ENCODE data around the gene SLC6A12. TPM values are rescaled to one million over a fixed set of nuclear protein-coding genes. Genes with fewer than 3 reads are reported as not detected.

The SLC6A12 gene
- 0.70 and 0.92 TPM in 2 replicates for total RNA-seq

GRCh38 chr12:214003-214741, at the start of gene SLC6A12:
TSS of gene SLC6A12 (minus strand) at chr12:214157. CDS start at chr12:209986, 4,171 bp downstream.
- no peak for DNase-seq (ENCODE audit: extremely low read depth, low read depth, low spot score)

DNA sequence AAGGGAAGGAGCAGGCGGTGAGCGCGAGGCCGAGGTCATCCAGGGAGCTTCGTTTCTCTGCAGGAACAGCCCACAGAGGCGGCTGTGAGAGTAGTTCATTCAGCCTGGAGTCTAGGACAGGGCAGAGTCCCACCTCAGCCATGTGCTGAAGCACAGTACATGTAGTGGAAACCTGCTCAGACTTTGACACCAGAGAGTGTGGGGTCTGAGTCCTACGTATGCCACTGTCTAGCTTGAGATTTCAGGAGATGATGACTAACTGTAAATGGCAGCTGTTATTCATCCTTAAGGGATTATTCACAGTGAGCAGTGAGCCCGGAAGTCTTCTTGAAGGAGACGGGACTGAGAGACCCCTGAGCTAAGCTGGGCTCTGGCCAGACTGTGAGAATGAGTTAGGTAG, 49.6 kb upstream of the SLC6A12 start:
- DNase-seq (ENCODE audit: extremely low read depth, low read depth, low spot score), result no peak

DNA sequence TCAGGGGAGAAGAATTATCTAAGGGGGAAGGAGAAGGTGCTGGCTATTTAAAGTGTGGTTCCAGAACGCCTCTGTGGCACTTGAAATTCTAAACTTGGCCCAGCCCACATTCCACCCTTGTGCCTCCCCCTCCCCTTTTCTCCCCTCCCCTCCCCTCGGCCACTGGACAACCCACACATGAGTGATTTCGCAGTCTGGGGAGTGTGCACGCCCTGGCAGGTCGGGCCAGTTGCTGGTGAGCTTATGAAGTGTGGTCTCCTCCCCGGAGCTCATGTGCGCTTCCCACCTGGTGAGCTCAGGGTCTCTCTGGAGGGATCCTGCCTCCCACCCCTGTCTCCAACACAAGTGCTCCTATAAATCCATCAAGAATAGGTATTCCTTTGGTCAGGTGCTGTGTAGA, 48.9 kb upstream of the SLC6A12 start, which contains the start of gene SLC6A13:
TSS of gene SLC6A13 (minus strand) at position 20 of the 400 bp plus-strand sequence. CDS start 2,784 bp downstream, outside the sequence.
- no peak for DNase-seq (ENCODE audit: extremely low read depth, low read depth, low spot score)

- no peak for DNase-seq (ENCODE audit: extremely low read depth, low read depth, low spot score)
Measured at GRCh38 chr12:262113-262512, 48.2 kb upstream of the SLC6A12 start.

DNA sequence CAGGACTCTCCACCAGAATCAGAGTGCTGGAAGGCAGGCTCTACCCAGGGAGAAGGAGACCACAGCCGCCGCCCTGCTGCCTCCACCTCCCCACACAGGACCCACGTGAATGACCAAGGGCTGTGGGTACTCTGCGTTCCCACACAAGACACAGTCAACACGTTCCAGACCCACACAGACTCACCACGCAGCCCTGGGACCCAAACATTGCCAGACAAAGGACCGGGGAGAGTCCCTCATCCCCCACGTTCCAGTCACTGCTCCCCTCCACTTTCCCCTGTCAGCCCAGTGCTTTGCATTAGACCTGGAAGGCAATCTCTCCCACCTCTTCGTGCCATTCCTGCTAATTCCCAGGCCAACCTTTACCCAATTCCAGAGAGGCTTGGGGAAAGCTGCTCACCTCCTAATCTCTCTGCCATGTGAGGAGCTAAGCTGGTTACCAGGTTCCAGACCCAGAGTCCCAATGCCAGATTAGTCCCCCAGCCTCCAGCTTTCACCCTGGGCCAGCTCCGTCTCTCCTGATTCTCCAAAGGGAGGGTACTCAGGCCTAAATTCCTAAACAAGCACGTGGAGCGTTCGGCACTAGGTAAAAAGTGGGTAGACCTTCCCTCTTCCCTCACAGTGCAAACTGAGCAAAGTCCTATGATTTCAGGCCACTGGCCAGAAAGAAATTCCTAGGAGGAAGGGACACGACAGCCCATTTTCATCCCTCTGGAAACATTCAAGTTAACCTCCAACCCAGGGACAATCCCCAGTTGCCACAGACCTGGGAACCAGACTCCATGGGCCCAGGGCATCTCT, 43.8 kb upstream of the SLC6A12 start:
- DNase-seq (ENCODE audit: extremely low read depth, low read depth, low spot score), result no peak

GRCh38 chr12:256958-257357, 43.0 kb upstream of the SLC6A12 start:
- no peak for DNase-seq (ENCODE audit: extremely low read depth, low read depth, low spot score)

GRCh38 chr12:256225-256624, 42.3 kb upstream of the SLC6A12 start:
- no peak for DNase-seq (ENCODE audit: extremely low read depth, low read depth, low spot score)

GRCh38 chr12:254912-255311, 41.0 kb upstream of the SLC6A12 start:
- no peak for DNase-seq (ENCODE audit: extremely low read depth, low read depth, low spot score)

GRCh38 chr12:254039-254438, 40.1 kb upstream of the SLC6A12 start:
- DNase-seq (ENCODE audit: extremely low read depth, low read depth, low spot score), result no peak

- DNase-seq (ENCODE audit: extremely low read depth, low read depth, low spot score), result no peak
Measured at GRCh38 chr12:253116-253831, 39.3 kb upstream of the SLC6A12 start.

DNA sequence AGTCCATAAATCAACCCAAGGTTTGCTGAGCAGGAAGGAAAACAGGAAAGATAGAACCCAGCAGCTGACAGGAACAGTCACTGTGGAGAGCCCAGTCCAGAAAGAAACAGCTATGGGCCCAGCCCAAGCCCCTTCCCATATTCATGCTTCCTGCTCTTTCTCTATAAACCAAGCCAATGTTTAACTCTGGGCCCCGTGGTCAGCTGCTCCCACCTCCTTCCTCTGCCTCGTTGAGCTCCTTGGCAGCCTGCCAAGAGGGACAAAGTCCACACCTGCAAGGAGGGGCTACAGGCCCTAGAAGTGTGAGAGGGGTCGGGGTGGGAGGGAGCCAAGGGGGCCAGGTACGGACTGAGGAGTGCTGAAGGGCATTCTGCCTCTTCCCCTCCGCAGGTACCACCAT, 38.7 kb upstream of the SLC6A12 start:
- no peak for DNase-seq (ENCODE audit: extremely low read depth, low read depth, low spot score)

DNA sequence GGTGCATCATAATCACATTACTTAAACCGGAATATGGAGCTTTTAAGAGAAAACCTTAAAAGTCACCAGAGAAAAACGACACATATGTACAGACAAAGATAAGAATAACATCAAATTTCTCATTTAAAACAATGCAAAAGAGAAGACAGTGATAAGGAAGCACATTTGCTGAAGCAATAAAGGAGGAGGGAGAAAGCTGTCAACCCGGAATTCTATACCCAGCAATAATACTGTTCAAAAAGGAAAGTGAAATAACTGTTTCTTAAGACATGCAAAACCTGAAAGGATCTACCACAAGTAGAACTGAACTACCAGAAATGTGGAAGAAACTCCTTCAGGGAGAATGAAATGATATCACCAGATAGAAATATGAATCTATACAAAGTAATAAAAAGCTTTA, 33.3 kb upstream of the SLC6A12 start:
- no peak for DNase-seq (ENCODE audit: extremely low read depth, low read depth, low spot score)

DNA sequence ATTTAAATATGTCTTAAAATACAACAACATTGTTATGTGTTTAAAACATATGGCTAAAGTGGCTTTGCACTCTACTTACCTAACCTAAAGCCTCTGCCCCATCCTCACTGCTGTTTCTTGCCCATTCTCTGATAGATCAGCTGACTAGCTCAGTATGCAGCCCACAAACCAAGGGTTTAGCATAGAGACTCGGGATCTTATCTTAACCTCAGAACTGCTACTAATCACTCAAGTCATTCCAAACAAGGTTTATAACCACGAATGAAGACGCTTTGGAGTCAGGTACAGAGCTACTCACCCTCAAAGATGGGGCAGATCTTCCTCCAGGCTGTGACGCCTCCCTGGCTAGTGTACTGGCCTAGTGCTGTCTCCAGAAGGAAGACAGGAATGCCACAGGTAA, 29.4 kb upstream of the SLC6A12 start:
- DNase-seq (ENCODE audit: extremely low read depth, low read depth, low spot score), result no peak

DNA sequence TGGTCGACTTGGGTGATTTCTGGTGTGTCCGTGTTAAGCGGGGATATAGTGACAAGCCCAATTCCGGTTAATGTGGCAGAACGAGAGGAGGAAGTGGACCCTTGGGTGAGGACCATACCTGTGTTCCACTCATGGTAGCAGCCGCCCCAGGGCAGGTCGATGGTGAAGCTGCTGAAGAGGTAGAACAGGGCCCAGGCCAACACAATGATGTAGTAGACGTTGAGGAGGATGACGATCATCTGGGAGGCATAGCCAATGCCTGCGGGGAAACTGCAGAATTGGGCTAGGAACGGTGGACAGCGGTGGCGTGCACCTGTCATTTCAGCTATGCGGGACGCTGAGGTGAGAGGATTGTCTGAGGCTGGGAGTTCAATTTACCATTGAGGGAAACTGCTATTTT, 28.5 kb upstream of the SLC6A12 start:
- no peak for DNase-seq (ENCODE audit: extremely low read depth, low read depth, low spot score)

DNA sequence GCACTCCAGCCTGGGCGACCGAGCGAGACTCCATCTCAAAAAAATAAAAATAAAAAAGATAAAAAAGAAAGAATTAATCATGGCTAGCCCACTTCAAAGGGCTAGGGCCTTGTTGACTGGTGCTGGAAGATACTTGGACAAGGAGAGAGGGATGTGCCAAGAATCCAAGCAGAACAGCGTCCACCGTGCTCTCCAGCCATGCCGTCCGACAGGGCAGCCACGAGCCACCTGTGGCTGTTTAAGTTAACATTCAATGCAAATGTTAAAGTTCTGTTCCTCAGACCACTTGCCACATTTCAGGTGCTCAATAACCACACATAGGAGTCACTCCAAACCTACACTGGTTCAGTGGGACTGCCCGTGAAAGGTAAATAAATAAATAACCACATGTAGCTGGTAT, 27.3 kb upstream of the SLC6A12 start:
- no peak for DNase-seq (ENCODE audit: extremely low read depth, low read depth, low spot score)

DNA sequence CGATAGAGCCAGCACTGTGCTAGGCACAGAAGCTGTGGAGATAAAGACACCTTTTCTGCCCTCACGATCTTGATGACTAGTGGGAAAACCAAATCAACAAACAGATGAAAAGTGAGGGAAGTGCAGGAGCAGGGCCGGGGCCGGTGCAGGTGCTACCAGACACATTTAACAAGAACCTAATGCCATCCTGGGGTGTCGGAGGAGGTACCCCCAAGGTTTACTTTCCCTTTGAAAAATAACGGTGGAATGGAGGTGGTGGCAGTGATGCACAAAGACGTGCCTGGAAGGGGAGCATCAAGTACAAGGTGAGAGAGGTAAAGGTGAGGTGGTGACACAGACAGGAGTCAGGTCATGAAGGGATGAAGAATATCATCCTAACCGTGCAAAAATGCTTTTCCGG, 26.6 kb upstream of the SLC6A12 start:
- no peak for DNase-seq (ENCODE audit: extremely low read depth, low read depth, low spot score)

- DNase-seq (ENCODE audit: extremely low read depth, low read depth, low spot score), result no peak
Measured at GRCh38 chr12:238736-239398, 24.9 kb upstream of the SLC6A12 start.

DNA sequence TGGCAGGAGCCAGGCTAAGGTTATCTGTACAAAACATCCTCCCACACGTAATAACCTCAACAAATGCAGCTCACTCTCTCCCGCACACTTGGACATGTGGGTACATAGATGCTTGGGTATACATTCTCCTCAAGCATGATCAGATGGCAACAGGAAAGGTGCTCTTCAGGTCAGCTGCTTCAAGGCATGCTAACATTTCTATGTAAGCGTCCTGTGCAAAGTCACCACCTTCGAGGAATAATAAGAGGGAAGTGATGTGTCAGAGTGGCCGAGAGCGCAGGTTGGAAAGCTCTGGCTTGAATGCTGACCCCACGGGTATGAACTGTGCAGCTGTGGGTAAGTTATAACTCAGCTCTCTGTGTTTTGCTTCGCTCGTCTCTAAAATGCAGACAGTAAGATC, 24.2 kb upstream of the SLC6A12 start:
- DNase-seq (ENCODE audit: extremely low read depth, low read depth, low spot score), result no peak

- DNase-seq (ENCODE audit: extremely low read depth, low read depth, low spot score), result no peak
Measured at GRCh38 chr12:237026-237815, 23.3 kb upstream of the SLC6A12 start.

DNA sequence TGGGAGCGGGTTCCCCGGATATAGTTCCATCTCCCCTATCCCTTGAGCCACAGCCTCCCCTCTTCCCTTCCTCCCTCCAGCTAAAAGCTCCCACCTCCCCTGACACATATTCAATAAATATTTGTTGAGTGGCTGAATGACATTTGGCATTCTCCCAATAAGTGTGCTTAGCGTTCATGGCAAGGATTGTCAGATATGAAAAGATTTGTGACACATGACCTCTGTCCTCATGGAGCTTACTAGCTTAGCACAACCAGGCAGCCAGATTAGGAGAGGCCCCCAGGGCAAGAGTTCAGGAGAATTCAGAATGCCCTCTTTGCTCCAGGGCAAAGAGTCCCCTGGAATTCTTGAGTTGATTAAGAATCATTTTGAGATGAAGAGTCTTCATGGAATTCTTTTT, 22.5 kb upstream of the SLC6A12 start:
- DNase-seq (ENCODE audit: extremely low read depth, low read depth, low spot score), result no peak

All from glomerular endothelial cell (primary cell).